ENCODE results near the gene HEMGN. TPM values are rescaled to one million over a fixed set of nuclear protein-coding genes. Genes with fewer than 3 reads are reported as not detected.

The HEMGN gene
- total RNA-seq, 1 donor from 2014 or later = 0.14 TPM

- Histone ChIP-seq H3K27me3 (ENCODE audit: low read depth) (no peaks in the 10 kb centered on the region), H3K4me1 (peaks cover 23% of the 10 kb centered on the region), H3K27ac (replicated peaks) (peak overlapping the region; percentile 17), H3K4me3 (no peak overlapping the region), H3K36me3 (peaks cover 44% of the 10 kb centered on the region), H3K9me3 (replicated peaks) (no peaks in the 10 kb centered on the region)
- intact Hi-C loops (cut with micrococcal nuclease) = no loop called here
- TF ChIP-seq CTCF (IDR thresholded peaks at IDR 0.05; ENCODE audit: borderline replicate concordance) = no peak
- peak; percentile 43 for DNase-seq
Observed at GRCh38 chr9:97906236-97906831, 31.6 kb downstream of the HEMGN start.

- Histone ChIP-seq H3K4me3 (no peak overlapping the region), H3K27ac (replicated peaks) (no peak overlapping the region), H3K36me3 (peaks cover 33% of the 10 kb centered on the region), H3K27me3 (ENCODE audit: low read depth) (no peaks in the 10 kb centered on the region), H3K9me3 (replicated peaks) (no peaks in the 10 kb centered on the region), H3K4me1 (peaks cover 23% of the 10 kb centered on the region)
- DNase-seq = no peak
- no peak for TF ChIP-seq CTCF (IDR thresholded peaks at IDR 0.05; ENCODE audit: borderline replicate concordance)
- intact Hi-C loops (cut with micrococcal nuclease) = no loop called here
Observed at GRCh38 chr9:97905228-97905627, 32.7 kb downstream of the HEMGN start.

GRCh38 chr9:97904725-97905124, 33.2 kb downstream of the HEMGN start:
- no peak for DNase-seq
- TF ChIP-seq CTCF (IDR thresholded peaks at IDR 0.05; ENCODE audit: borderline replicate concordance) = no peak
- Histone ChIP-seq H3K27ac (replicated peaks) (no peak overlapping the region), H3K9me3 (replicated peaks) (no peaks in the 10 kb centered on the region), H3K36me3 (peaks cover 32% of the 10 kb centered on the region), H3K27me3 (ENCODE audit: low read depth) (no peaks in the 10 kb centered on the region), H3K4me3 (no peak overlapping the region), H3K4me1 (peaks cover 23% of the 10 kb centered on the region)
- intact Hi-C loops (cut with micrococcal nuclease) = loop anchor here (5.0 kb wide), 1 partner anchor 192 kb away; no protein-coding TSS in a partner anchor

- Histone ChIP-seq H3K9me3 (replicated peaks) (no peaks in the 10 kb centered on the region), H3K27ac (replicated peaks) (no peak overlapping the region), H3K4me3 (no peak overlapping the region), H3K4me1 (peaks cover 23% of the 10 kb centered on the region), H3K36me3 (peaks cover 19% of the 10 kb centered on the region), H3K27me3 (ENCODE audit: low read depth) (no peaks in the 10 kb centered on the region)
- intact Hi-C loops (cut with micrococcal nuclease) = loop anchor here (5.0 kb wide), 1 partner anchor 191 kb away; no protein-coding TSS in a partner anchor
- no peak for DNase-seq
- no peak for TF ChIP-seq CTCF (IDR thresholded peaks at IDR 0.05; ENCODE audit: borderline replicate concordance)
Observed at GRCh38 chr9:97903177-97903576, 34.8 kb downstream of the HEMGN start.

GRCh38 chr9:97900738-97901565, 37.0 kb downstream of the HEMGN start:
- Histone ChIP-seq H3K9me3 (replicated peaks) (no peaks in the 10 kb centered on the region), H3K4me3 (no peak overlapping the region), H3K4me1 (peaks cover 5% of the 10 kb centered on the region), H3K36me3 (peaks cover 29% of the 10 kb centered on the region), H3K27ac (replicated peaks) (no peak overlapping the region), H3K27me3 (ENCODE audit: low read depth) (no peaks in the 10 kb centered on the region)
- intact Hi-C loops (cut with micrococcal nuclease) = loop anchor here (5.0 kb wide), 1 partner anchor 189 kb away; no protein-coding TSS in a partner anchor
- no peak for DNase-seq
- TF ChIP-seq CTCF (IDR thresholded peaks at IDR 0.05; ENCODE audit: borderline replicate concordance) = peak; percentile 78
